Measurements from ENCODE around the gene MIPOL1.

GRCh38 chr14:37232907-37233481 is 35.3 kb downstream of the MIPOL1 start:
- peak; percentile 57 to 68 (median 64) for TF ChIP-seq CTCF (IDR thresholded peaks at IDR 0.05)
- no peak for TF ChIP-seq POLR2A (IDR thresholded peaks at IDR 0.05)
